IMR-90 (cell line): ENCODE measurements around the gene ADGRG3. TPM values are rescaled to one million over a fixed set of nuclear protein-coding genes. Genes with fewer than 3 reads are reported as not detected.
A peak's percentile ranks its signal among the peaks of the same experiment; 100 is the strongest.

ENCODE experiments used
- ATAC-seq: fragments of 200-7000 bp; cut with Tn5 transposase; 2 replicates; pipeline ENCODE4 v1.9.1; 2020; ENCODE audit warnings: low read depth, mild to moderate bottlenecking, moderate library complexity
- BruUV-seq: library from RNA; stranded (reverse); fragments of 400-500 nt; replicated peaks from 2 replicates; lab custom pipeline; 2021; lab: Mats Ljungman, UMichigan
- CTCF ChIA-PET: fragments of 300-600 bp; formaldehyde crosslinking; extraction: SDS; loops from one replicate; lab custom pipeline; 2021; ENCODE audit warnings: antibody characterized with exemption; lab: Yijun Ruan, JAX
- POLR2A ChIA-PET: fragments of 300-600 bp; sonication (Branson Sonifier 250); formaldehyde crosslinking; loops from one replicate; lab custom pipeline; 2022; ENCODE audit warnings: antibody characterized with exemption; ENCODE audit not compliant: unreplicated experiment; lab: Charles Lee
- DNase-seq: peaks from one replicate; pipeline ENCODE4 v3.0.0; 2013
- H2AFZ ChIP-seq: replicated peaks from 2 replicates; pipeline ENCODE3; 2013; ENCODE audit warnings: low read length, mild to moderate bottlenecking; ENCODE audit not compliant: poor library complexity
- H2AK5ac ChIP-seq: 2 replicates; pipeline ENCODE4 v1.6.1; 2013; ENCODE audit warnings: low read depth, low read length, inconsistent platforms
- H2AK9ac ChIP-seq: replicated peaks from 2 replicates; pipeline ENCODE3; 2013; ENCODE audit warnings: mild to moderate bottlenecking, low read depth, low read length, moderate library complexity; ENCODE audit not compliant: poor library complexity
- H2BK120ac ChIP-seq: 2 replicates; pipeline ENCODE4 v1.6.1; 2013; ENCODE audit warnings: low read depth, low read length, inconsistent platforms
- H2BK15ac ChIP-seq: 3 replicates; pipeline ENCODE4 v1.6.1; 2013; ENCODE audit warnings: low read depth, low read length, inconsistent platforms
- H2BK20ac ChIP-seq: 2 replicates; pipeline ENCODE4 v1.6.1; 2013; ENCODE audit warnings: low read depth, mild to moderate bottlenecking, inconsistent platforms, low read length, moderate library complexity
- H2BK5ac ChIP-seq: 2 replicates; pipeline ENCODE4 v1.6.1; 2013; ENCODE audit warnings: mild to moderate bottlenecking, low read depth, low read length, inconsistent platforms; ENCODE audit not compliant: poor library complexity, severe bottlenecking
- H3K14ac ChIP-seq: replicated peaks from 2 replicates; pipeline ENCODE4 v1.6.1; 2013; ENCODE audit warnings: low read depth, low read length, inconsistent platforms
- H3K18ac ChIP-seq: 2 replicates; pipeline ENCODE4 v1.6.1; 2013; ENCODE audit warnings: low read depth, low read length, control low read depth
- H3K23ac ChIP-seq: 2 replicates; pipeline ENCODE4 v1.6.1; 2013; ENCODE audit warnings: low read depth, low read length, inconsistent platforms
- H3K27ac ChIP-seq: 2 replicates; pipeline ENCODE4 v1.5.1; 2013; ENCODE audit warnings: mild to moderate bottlenecking, control low read depth, low read length; ENCODE audit not compliant: insufficient read depth
- H3K27me3 ChIP-seq: 2 replicates; pipeline ENCODE4 v1.6.1; 2013; ENCODE audit warnings: low read length; ENCODE audit not compliant: control insufficient read depth, insufficient read depth
- H3K36me3 ChIP-seq: 2 replicates; pipeline ENCODE4 v1.6.1; 2013; ENCODE audit warnings: low read length, mixed read lengths; ENCODE audit not compliant: control insufficient read depth, insufficient read depth
- H3K4ac ChIP-seq: 2 replicates; pipeline ENCODE4 v1.6.1; 2013; ENCODE audit warnings: low read depth, low read length, inconsistent platforms
- H3K4me1 ChIP-seq: 2 replicates; pipeline ENCODE4 v1.6.1; 2013; ENCODE audit warnings: low read length, mixed read lengths; ENCODE audit not compliant: control insufficient read depth, insufficient read depth
- H3K4me2 ChIP-seq: 2 replicates; pipeline ENCODE4 v1.6.1; 2013; ENCODE audit warnings: low read depth, mild to moderate bottlenecking, control low read depth, low read length, moderate library complexity
- H3K4me3 ChIP-seq: 2 replicates; pipeline ENCODE4 v1.5.1; 2013; ENCODE audit warnings: low read depth, mild to moderate bottlenecking, control low read depth, low read length, moderate library complexity; ENCODE audit not compliant: insufficient read depth
- H3K56ac ChIP-seq: 2 replicates; pipeline ENCODE4 v1.6.1; 2013; ENCODE audit warnings: low read length, inconsistent platforms; ENCODE audit not compliant: insufficient read depth; ENCODE audit errors: extremely low read depth
- H3K79me1 ChIP-seq, 2 experiments: 2 replicates each; pipeline ENCODE4 v1.6.1; 2013; ENCODE audit warnings: low read length in 2 of 2, inconsistent platforms in 1 of 2, low read depth in 1 of 2
- H3K9ac ChIP-seq: 2 replicates; pipeline ENCODE4 v1.6.1; 2013; ENCODE audit warnings: low read depth, low read length, control low read depth
- H3K9me1 ChIP-seq: 2 replicates; pipeline ENCODE4 v1.6.1; 2013; ENCODE audit warnings: low read length, inconsistent platforms; ENCODE audit not compliant: insufficient read depth
- H3K9me3 ChIP-seq: 2 replicates; pipeline ENCODE4 v1.6.1; 2013; ENCODE audit warnings: low read length; ENCODE audit not compliant: control insufficient read depth, insufficient read depth
- H4K20me1 ChIP-seq: 2 replicates; pipeline ENCODE4 v1.6.1; 2013; ENCODE audit warnings: low read length, inconsistent platforms; ENCODE audit not compliant: insufficient read depth
- H4K5ac ChIP-seq: 2 replicates; pipeline ENCODE4 v1.6.1; 2013; ENCODE audit warnings: mild to moderate bottlenecking, low read depth, low read length, control low read depth
- H4K8ac ChIP-seq, 2 experiments: 2 replicates each; pipeline ENCODE4 v1.6.1; 2013; ENCODE audit warnings: low read depth in 2 of 2, low read length in 2 of 2, control low read depth in 1 of 2, inconsistent platforms in 1 of 2
- H4K91ac ChIP-seq: 2 replicates; pipeline ENCODE4 v1.6.1; 2013; ENCODE audit warnings: low read depth, low read length, inconsistent platforms; ENCODE audit not compliant: insufficient read depth
- BHLHE40 ChIP-seq: fragments of 150-350 bp; IDR thresholded peaks from 2 replicates; pipeline ENCODE4 v1.6.1; 2016; ENCODE audit warnings: mild to moderate bottlenecking, low read depth, low read length
- CEBPB ChIP-seq: IDR thresholded peaks from 2 replicates; pipeline ENCODE4 v1.6.1; 2012; ENCODE audit warnings: low read depth, low read length, improper control_type of control experiment
- CTCF ChIP-seq: conservative IDR thresholded peaks from 2 replicates; pipeline ENCODE4 v1.5.1; 2012; ENCODE audit warnings: mild to moderate bottlenecking, low read depth, low read length, improper control_type of control experiment
- FOS ChIP-seq: fragments of 150-350 bp; IDR thresholded peaks from 2 replicates; pipeline ENCODE4 v1.6.1; 2016; ENCODE audit warnings: low read depth, low read length
- MXI1 ChIP-seq: IDR thresholded peaks from 2 replicates; pipeline ENCODE4 v1.6.1; 2012; ENCODE audit warnings: low read depth, mild to moderate bottlenecking, low read length, moderate library complexity, borderline replicate concordance
- NFE2L2 ChIP-seq: fragments of 150-350 bp; IDR thresholded peaks from 2 replicates; pipeline ENCODE4 v1.6.1; 2016; ENCODE audit warnings: low read depth, mild to moderate bottlenecking, low read length
- POLR2A ChIP-seq: IDR thresholded peaks from 2 replicates; pipeline ENCODE4 v1.6.1; 2012; ENCODE audit warnings: mild to moderate bottlenecking, low read depth, low read length
- RAD21 ChIP-seq: IDR thresholded peaks from 2 replicates; pipeline ENCODE4 v1.6.1; 2012; ENCODE audit warnings: low read length, improper control_type of control experiment
- RCOR1 ChIP-seq: IDR thresholded peaks from 2 replicates; pipeline ENCODE4 v1.6.1; 2012; ENCODE audit warnings: mild to moderate bottlenecking, low read length, improper control_type of control experiment; ENCODE audit not compliant: insufficient replicate concordance
- RFX5 ChIP-seq: IDR thresholded peaks from 2 replicates; pipeline ENCODE4 v1.8.0; 2012; ENCODE audit warnings: low read depth, mild to moderate bottlenecking, low read length, moderate library complexity
- SMC3 ChIP-seq: fragments of 150-350 bp; IDR thresholded peaks from 2 replicates; pipeline ENCODE4 v1.6.1; 2016; ENCODE audit warnings: low read depth, mild to moderate bottlenecking, antibody characterized with exemption, low read length, moderate library complexity
- USF2 ChIP-seq: fragments of 150-350 bp; IDR thresholded peaks from 2 replicates; pipeline ENCODE4 v1.6.1; 2017; ENCODE audit warnings: mild to moderate bottlenecking, antibody characterized with exemption, low read length, low read depth
- WGBS, 2 experiments: methylation state at CpG; one replicate each; pipeline versions ENCODE4 v1.1.5 to v1.1.7; 2013; ENCODE audit warnings: missing lambda C conversion rate in 2 of 2; ENCODE audit not compliant: insufficient read length in 1 of 2; ENCODE audit errors: extremely low coverage in 2 of 2; 5-methylcytosine and 5-hydroxymethylcytosine counted together
- dilution Hi-C: fragments of 300-500 bp; cut with HindIII; formaldehyde crosslinking; loops from one replicate; pipeline ENCODE4 v1.14.3; 2018; ENCODE audit warnings: low sequenced_read_pairs; ENCODE audit not compliant: unreplicated experiment
- in situ Hi-C: fragments of 300-500 bp; cut with MboI; formaldehyde crosslinking; loops from 3 replicates; pipeline ENCODE4 v1.14.3; 2019; ENCODE audit warnings: low sequenced_read_pairs, inconsistent platforms, mixed read lengths
- intact Hi-C: fragments of 100-400 bp; cut with micrococcal nuclease; formaldehyde crosslinking; loops from 2 replicates; pipeline ENCODE4 v1.10.0; 2022
- polyA plus RNA-seq, 3 experiments: library from polyadenylated mRNA; depleted of rRNA; stranded (reverse); fragments of >200 nt; gene quantifications; 2 replicates each; pipeline ENCODE4 v1.2.3, GENCODE V29; 2012; ENCODE audit warnings: low replicate concordance in 1 of 3
- total RNA-seq: library from RNA; depleted of rRNA; stranded (reverse); fragments of >200 nt; gene quantifications from 2 replicates; pipeline ENCODE4 v1.2.3, GENCODE V29; 2012

ADGRG3 gene
- total and polyA plus RNA-seq, 2 of the 4 experiments (the other 2 are of a cell fraction) = not detected

GRCh38 chr16:57666353-57667047 is 1.6 kb upstream of the ADGRG3 start:
- H3K56ac ChIP-seq = no peak overlapping the region
- peak overlapping the region; percentile 21 for H2AFZ ChIP-seq
- no peak overlapping the region for H3K23ac ChIP-seq
- H3K18ac ChIP-seq = no peak overlapping the region
- no peaks in the 10 kb centered on the region; the same call in 1 of the 2 replicates for H3K9me1 ChIP-seq
- H4K20me1 ChIP-seq = no peaks in the 10 kb centered on the region; the same call in 1 of the 2 replicates
- H3K9me3 ChIP-seq = no peaks in the 10 kb centered on the region
- no peak overlapping the region for H2BK15ac ChIP-seq
- no peak for ATAC-seq
- BruUV-seq = no TSS peak
- no peaks in the 10 kb centered on the region for H3K4me1 ChIP-seq
- H2BK20ac ChIP-seq = no peak overlapping the region
- intact Hi-C loops = no loop called here
- H3K79me1 ChIP-seq = no peaks in the 10 kb centered on the region
- no peak overlapping the region for H3K4ac ChIP-seq
- peaks cover 21% of the 10 kb centered on the region for H3K27me3 ChIP-seq
- DNase-seq = no peak
- in situ Hi-C loops = no loop called here
- no peak overlapping the region for H4K5ac ChIP-seq
- dilution Hi-C loops = no loop called here
- H3K14ac ChIP-seq = no peak overlapping the region
- H3K36me3 ChIP-seq = no peaks in the 10 kb centered on the region
- H3K27ac ChIP-seq = no peak overlapping the region
- H4K8ac ChIP-seq = no peak overlapping the region
- H2AK9ac ChIP-seq = no peak overlapping the region
- no peak overlapping the region for H3K4me2 ChIP-seq
- no peak overlapping the region for H2BK5ac ChIP-seq
- no peak overlapping the region for H4K91ac ChIP-seq
- ChIA-PET POLR2A (no interaction called here), CTCF (no interaction called here)
- TF ChIP-seq NFE2L2 (no peak), CTCF (no peak), FOS (no peak), USF2 (no peak), MXI1 (no peak), RFX5 (no peak), POLR2A (no peak), CEBPB (no peak), RCOR1 (no peak), BHLHE40 (no peak), RAD21 (no peak), SMC3 (no peak)
- no peak overlapping the region for H3K9ac ChIP-seq
- no peak overlapping the region for H2BK120ac ChIP-seq
- H2AK5ac ChIP-seq = no peak overlapping the region
- WGBS, 2 experiments = 80% methylated on average over 2 of the region's 11 CpGs; no CpG with 5 or more reads in 1 of the 2 experiments
- no peak overlapping the region for H3K4me3 ChIP-seq
